Daoy (cell line): Measurements from ENCODE around the gene VIPR2. TPM values are rescaled to one million over a fixed set of nuclear protein-coding genes. Genes with fewer than 3 reads are reported as not detected.

Experiments
- DNase-seq: peaks from one replicate; pipeline ENCODE4 v3.0.0-alpha.2; 2015; ENCODE audit warnings: low read depth
- total RNA-seq: library from RNA; depleted of rRNA; stranded (reverse); fragments of >200 nt; shearing (Covaris generic); gene quantifications from 2 replicates; pipeline ENCODE4 v1.2.3, GENCODE V29; 2014

The VIPR2 gene
- total RNA-seq, 1 experiment from 2014 or later, result 0.74 TPM

- DNase-seq, result no peak
Measured at GRCh38 chr7:159066816-159067575, 77.7 kb downstream of the VIPR2 start.

- DNase-seq, result no peak
Measured at GRCh38 chr7:159065852-159066480, 78.7 kb downstream of the VIPR2 start.

- no peak for DNase-seq
Measured at GRCh38 chr7:159064816-159065510, 79.7 kb downstream of the VIPR2 start.

- no peak for DNase-seq
Measured at GRCh38 chr7:159064121-159064815, 80.4 kb downstream of the VIPR2 start.

GRCh38 chr7:159063046-159063840 is 81.4 kb downstream of the VIPR2 start:
- no peak for DNase-seq

- DNase-seq, result peak; percentile 20
Measured at GRCh38 chr7:159062569-159062968, 82.1 kb downstream of the VIPR2 start.

GRCh38 chr7:159061674-159062212 is 82.9 kb downstream of the VIPR2 start:
- peak; percentile 58 for DNase-seq

GRCh38 chr7:159061209-159061608 is 83.5 kb downstream of the VIPR2 start:
- DNase-seq, result no peak

- no peak for DNase-seq
Measured at GRCh38 chr7:159060440-159060839, 84.2 kb downstream of the VIPR2 start.

GRCh38 chr7:159059629-159060028 is 85.0 kb downstream of the VIPR2 start:
- DNase-seq, result no peak

- no peak for DNase-seq
Measured at GRCh38 chr7:159057647-159058046, 87.0 kb downstream of the VIPR2 start.

- no peak for DNase-seq
Measured at GRCh38 chr7:159056737-159057136, 87.9 kb downstream of the VIPR2 start.

GRCh38 chr7:159051916-159052315 is 92.8 kb downstream of the VIPR2 start:
- DNase-seq, result no peak

- DNase-seq, result no peak
Measured at GRCh38 chr7:159050704-159051103, 94.0 kb downstream of the VIPR2 start.

GRCh38 chr7:159049266-159050025 is 95.2 kb downstream of the VIPR2 start:
- no peak for DNase-seq

- DNase-seq, result no peak
Measured at GRCh38 chr7:159048656-159049055, 96.0 kb downstream of the VIPR2 start.

GRCh38 chr7:159047536-159047935 is 97.1 kb downstream of the VIPR2 start:
- no peak for DNase-seq

GRCh38 chr7:159046300-159046699 is 98.4 kb downstream of the VIPR2 start:
- no peak for DNase-seq

- no peak for DNase-seq
Measured at GRCh38 chr7:159045839-159046238, 98.8 kb downstream of the VIPR2 start.

- no peak for DNase-seq
Measured at GRCh38 chr7:159042581-159043101, 102.0 kb downstream of the VIPR2 start.
